CD4-positive, alpha-beta T cell treated with Interleukin-2 at 100 ng/mL for 4 hours (primary cell): ENCODE results near the gene ACCSL.

Experiments used
- DNase-seq: peaks from one replicate; pipeline ENCODE4 v3.0.0-alpha.2; 2020; ENCODE audit warnings: low spot score

The ACCSL gene

GRCh38 chr11:44018829-44019228 lies 29.0 kb upstream of the ACCSL start:
- DNase-seq = no peak

GRCh38 chr11:44024977-44025376 lies 22.8 kb upstream of the ACCSL start:
- no peak for DNase-seq

GRCh38 chr11:44025727-44026126 lies 22.1 kb upstream of the ACCSL start:
- no peak for DNase-seq

- no peak for DNase-seq
Observed at GRCh38 chr11:44028401-44028800, 19.4 kb upstream of the ACCSL start.

GRCh38 chr11:44028816-44029506 lies 18.8 kb upstream of the ACCSL start:
- DNase-seq = no peak

GRCh38 chr11:44029507-44029845 lies 18.3 kb upstream of the ACCSL start:
- no peak for DNase-seq

GRCh38 chr11:44029977-44030911 lies 17.5 kb upstream of the ACCSL start:
- no peak for DNase-seq

- no peak for DNase-seq
Observed at GRCh38 chr11:44030996-44031395, 16.8 kb upstream of the ACCSL start.

- no peak for DNase-seq
Observed at GRCh38 chr11:44031549-44031948, 16.2 kb upstream of the ACCSL start.

- no peak for DNase-seq
Observed at GRCh38 chr11:44032299-44033085, 15.3 kb upstream of the ACCSL start.

GRCh38 chr11:44033411-44033850 lies 14.3 kb upstream of the ACCSL start:
- DNase-seq = no peak

GRCh38 chr11:44033856-44034255 lies 13.9 kb upstream of the ACCSL start:
- no peak for DNase-seq

GRCh38 chr11:44034639-44035038 lies 13.1 kb upstream of the ACCSL start:
- DNase-seq = no peak

- peak; percentile 18 for DNase-seq
Observed at GRCh38 chr11:44036811-44037657, 10.7 kb upstream of the ACCSL start.

- no peak for DNase-seq
Observed at GRCh38 chr11:44037658-44037998, 10.2 kb upstream of the ACCSL start.

GRCh38 chr11:44043157-44043556 lies 4.6 kb upstream of the ACCSL start:
- DNase-seq = no peak

- no peak for DNase-seq
Observed at GRCh38 chr11:44046182-44046581, 1.6 kb upstream of the ACCSL start.

- no peak for DNase-seq
Observed at GRCh38 chr11:44047298-44047697, 483 bp upstream of the ACCSL start.

- DNase-seq = no peak
Observed at GRCh38 chr11:44049832-44050231, 2.1 kb downstream of the ACCSL start.

GRCh38 chr11:44051171-44051570 lies 3.4 kb downstream of the ACCSL start:
- DNase-seq = no peak

- DNase-seq = no peak
Observed at GRCh38 chr11:44057340-44057739, 9.6 kb downstream of the ACCSL start.

GRCh38 chr11:44058275-44058674 lies 10.5 kb downstream of the ACCSL start:
- DNase-seq = no peak
